Endothelial cell of umbilical vein (primary cell): ENCODE data around the gene MAP2K5.

ENCODE experiments used
- CTCF ChIP-seq, 2 donors: IDR thresholded peaks; 1 replicate in 1 of 2; 2 replicates in 1 of 2; pipeline ENCODE4 v1.5.1; 2011; ENCODE audit warnings: low read length in 2 of 2, mild to moderate bottlenecking in 2 of 2, moderate library complexity in 2 of 2, control low read depth in 1 of 2, inconsistent platforms in 1 of 2, low read depth in 1 of 2; ENCODE audit not compliant: insufficient read depth in 1 of 2; ENCODE audit errors: extremely low read depth in 1 of 2
- EZH2 ChIP-seq: IDR thresholded peaks from 2 replicates; pipeline ENCODE4 v1.6.1; 2012; ENCODE audit warnings: borderline replicate concordance, low read depth, mild to moderate bottlenecking, moderate library complexity, low read length, inconsistent platforms; ENCODE audit not compliant: severe bottlenecking
- MAX ChIP-seq: IDR thresholded peaks from 2 replicates; pipeline ENCODE4 v1.6.1; 2011; ENCODE audit not compliant: insufficient read depth, insufficient read length
- POLR2A ChIP-seq: IDR thresholded peaks from 2 replicates; pipeline ENCODE4 v1.6.1; 2012; ENCODE audit warnings: low read depth, mild to moderate bottlenecking, control low read depth, low read length

- TF ChIP-seq CTCF (IDR thresholded peaks at IDR 0.05; ENCODE audit: extremely low read depth in 1 of 2, insufficient read depth in 1 of 2, low read depth in 1 of 2, low read length in 2 of 2) (no peak), POLR2A (no peak), MAX (no peak), EZH2 (no peak)
These were observed 272.6 kb downstream of the MAP2K5 start for GRCh38 chr15:67815036-67815592.
